GM19328 (cell line): ENCODE results near the gene SOX12.

Experiments
- ATAC-seq: cut with Tn5 transposase; IDR thresholded peaks from one replicate; pipeline ENCODE4 v1.9.1; 2021; ENCODE audit warnings: mild to moderate bottlenecking, moderate library complexity; ENCODE audit not compliant: unreplicated experiment

The SOX12 gene

GRCh38 chr20:325045-325888, at the start of gene SOX12:
TSS of gene SOX12 (plus strand) at chr20:325552. CDS start at chr20:325925, 373 bp downstream.
- peak; percentile 67 for ATAC-seq

DNA sequence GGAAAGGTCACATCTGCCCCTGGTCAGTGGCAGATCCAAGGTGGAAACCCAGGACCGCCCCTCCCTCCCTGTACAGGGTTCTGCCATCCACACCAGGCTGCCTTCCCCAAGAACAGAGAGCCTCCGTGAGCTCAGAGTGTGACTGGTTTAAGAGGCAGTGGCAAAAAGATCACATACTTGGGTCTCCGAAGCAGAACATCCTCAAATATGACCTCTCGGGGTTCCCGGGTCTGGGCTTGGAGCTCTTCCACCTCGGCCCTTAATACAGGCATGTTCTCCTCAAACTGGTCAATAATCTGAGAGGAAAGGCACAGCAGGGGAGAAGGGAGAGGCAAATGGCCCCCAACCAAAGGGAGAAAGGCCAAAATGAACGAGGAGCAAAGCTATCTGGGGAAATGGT, 49.6 kb upstream of the SOX12 start:
- ATAC-seq: no peak

DNA sequence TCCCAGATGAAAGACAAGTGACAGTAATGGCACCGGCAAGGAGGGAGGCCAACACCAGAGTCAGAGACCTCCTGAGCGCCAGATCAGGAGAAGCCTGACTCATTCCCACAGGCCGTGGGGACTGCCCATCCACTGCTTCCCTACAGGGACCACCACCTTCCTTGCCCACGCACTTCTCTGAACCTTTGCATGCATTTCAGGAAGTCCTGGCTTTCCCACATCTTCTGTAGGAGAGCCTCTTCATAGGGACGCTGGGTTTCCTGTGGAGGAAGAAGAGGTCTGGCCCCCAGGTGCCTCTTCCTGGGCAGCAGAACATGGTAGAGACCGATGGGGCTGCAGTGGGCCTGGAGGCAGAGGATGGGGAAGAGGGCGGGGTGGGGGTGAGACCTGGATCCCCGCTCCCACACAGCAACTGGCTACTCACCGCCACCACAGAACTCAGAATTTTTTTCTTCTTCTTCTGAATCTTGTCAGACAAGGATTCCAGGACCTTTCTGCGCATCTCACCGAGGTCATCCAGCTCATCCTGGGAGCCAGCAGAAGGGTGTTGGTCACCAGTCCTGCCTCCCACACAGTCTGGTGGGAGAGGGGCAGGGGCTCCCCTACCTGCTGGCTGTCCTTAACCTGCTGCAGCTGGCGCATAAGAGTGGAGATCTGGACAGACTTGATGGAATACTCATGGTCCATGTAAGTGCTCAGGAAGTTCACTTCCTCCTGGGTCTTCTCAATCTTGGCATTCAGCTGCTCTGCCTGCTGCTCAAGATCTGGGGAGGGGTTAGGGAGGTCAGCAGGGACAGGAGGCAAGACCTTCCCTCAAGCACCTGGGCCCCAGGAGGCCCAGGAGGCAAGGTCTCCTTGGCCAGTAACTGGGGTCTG, 48.5 kb upstream of the SOX12 start:
- ATAC-seq: no peak

- ATAC-seq: no peak
These were observed 47.9 kb upstream of the SOX12 start for GRCh38 chr20:277496-277781.

DNA sequence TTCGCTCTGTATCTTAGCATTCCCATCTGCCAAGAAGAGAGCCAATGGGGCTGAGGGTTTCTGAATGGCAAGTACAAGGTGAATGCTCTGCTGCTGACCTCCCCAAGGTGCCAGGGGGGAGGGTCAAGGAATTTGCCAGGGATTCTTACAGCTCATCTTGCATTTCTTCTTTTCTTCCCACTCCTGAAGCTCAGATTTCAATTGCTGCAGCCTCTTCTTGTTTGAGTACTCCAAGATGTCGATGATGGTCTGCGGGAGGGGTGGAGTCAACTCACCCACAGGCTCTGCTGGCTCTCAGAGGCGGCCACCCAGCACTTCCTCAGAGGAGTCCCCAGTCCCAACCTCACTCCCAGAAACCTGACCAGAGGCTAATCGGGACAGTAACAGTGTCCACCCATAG, 47.2 kb upstream of the SOX12 start:
- ATAC-seq: no peak

- no peak for ATAC-seq
These were observed 46.5 kb upstream of the SOX12 start for GRCh38 chr20:278607-279571.

DNA sequence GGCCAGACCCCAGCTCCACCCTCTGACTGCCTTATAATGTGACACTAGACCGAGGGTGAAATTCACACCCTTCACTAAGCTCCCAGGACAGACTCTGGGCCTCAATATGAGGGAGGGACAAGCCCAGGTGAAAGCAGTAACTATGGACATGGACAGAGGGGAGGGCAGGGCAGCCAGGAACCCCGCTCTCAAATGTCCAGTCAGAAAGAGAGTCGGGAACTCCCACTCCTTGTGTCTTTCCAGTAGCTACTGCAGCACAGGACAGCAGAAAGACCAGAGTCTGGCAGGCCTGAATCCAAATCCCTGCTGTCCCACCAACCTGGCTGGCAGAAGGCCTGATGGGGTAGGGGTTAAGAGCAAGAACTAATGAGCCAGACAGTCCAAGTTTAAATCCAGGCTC, 41.2 kb upstream of the SOX12 start:
- no peak for ATAC-seq

DNA sequence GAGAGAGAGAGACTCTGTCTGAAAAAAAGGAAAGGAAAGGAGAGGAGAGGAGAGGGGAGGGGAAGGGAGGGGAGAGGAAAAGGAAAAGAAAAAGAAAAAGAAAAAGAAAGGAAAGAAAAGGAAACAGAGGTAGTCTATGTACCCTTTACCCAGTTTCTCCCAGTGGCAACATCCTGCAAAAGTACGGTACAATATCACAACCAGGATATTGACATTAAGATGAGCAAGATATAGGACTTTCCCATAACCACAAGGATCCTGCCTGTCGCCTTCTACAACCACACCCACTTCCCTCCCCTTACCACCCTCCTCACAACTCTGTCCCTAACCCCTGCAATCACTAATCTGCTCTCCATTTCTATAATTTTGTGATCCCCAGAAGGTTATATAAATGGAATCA, 38.8 kb upstream of the SOX12 start:
- no peak for ATAC-seq

GRCh38 chr20:288956-289692, 36.2 kb upstream of the SOX12 start:
- no peak for ATAC-seq

DNA sequence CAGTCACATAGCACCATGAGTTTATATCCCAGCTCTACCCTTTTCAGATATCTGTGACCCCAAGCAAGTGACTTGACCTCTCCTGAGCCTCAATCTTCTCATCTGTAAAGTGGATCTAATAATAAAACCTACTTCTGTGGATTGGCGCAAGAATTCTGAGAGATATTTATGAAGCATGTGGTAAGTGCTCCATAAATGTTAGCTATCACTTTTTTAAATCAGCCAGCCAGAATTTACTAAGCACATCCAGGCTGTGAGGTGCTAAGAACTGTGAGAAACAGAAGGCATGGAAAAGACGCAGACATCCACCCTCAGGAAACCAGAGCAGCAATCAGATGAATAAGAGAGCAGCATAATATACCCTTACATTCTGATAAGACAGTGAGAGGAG, 35.7 kb upstream of the SOX12 start:
- ATAC-seq: peak; percentile 9

DNA sequence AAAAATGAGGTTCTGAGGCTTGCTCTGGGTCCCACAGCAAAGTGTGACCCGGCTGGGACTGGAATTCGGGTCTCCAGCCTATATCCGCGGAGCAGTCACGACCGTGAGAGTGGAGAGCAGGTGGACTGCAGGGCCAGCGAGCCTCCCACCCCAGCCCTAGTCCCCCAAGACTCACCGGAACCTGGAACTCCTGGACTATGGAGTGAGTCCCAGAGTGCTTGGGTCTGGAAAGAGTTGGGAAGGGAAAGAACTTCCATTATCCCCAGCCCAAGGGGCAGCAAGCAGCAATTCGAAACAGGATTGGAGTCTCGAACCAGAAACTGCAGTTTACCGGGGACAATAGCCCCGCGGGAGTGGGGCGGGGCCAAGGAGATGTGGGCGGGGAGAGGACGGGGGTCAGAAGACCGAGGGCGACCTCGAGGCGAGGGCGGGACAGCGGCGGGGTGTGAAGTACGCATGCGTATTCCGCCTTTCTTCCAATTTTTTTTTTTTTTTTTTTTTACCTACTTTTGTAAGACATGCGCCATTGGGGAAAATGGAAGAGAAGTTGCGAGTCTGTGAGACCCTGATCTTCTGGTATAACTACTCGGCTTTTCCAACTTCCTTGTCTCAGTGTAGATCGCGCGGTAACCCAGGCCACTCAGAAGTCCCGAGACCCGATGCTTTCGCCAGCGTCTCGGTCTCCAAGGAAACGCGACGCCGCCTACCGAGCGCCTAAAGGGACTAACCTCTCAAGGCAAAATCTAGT, 35.1 kb upstream of the SOX12 start, which contains the start of gene C20orf96:
Gene C20orf96 (minus strand): TSS at position 667 of the 748 bp plus-strand sequence. CDS start 140 bp downstream, at position 527.
- peak; percentile 83 for ATAC-seq

GRCh38 chr20:294602-295001, 30.8 kb upstream of the SOX12 start:
- ATAC-seq: no peak

GRCh38 chr20:295804-296203, 29.5 kb upstream of the SOX12 start:
- no peak for ATAC-seq

DNA sequence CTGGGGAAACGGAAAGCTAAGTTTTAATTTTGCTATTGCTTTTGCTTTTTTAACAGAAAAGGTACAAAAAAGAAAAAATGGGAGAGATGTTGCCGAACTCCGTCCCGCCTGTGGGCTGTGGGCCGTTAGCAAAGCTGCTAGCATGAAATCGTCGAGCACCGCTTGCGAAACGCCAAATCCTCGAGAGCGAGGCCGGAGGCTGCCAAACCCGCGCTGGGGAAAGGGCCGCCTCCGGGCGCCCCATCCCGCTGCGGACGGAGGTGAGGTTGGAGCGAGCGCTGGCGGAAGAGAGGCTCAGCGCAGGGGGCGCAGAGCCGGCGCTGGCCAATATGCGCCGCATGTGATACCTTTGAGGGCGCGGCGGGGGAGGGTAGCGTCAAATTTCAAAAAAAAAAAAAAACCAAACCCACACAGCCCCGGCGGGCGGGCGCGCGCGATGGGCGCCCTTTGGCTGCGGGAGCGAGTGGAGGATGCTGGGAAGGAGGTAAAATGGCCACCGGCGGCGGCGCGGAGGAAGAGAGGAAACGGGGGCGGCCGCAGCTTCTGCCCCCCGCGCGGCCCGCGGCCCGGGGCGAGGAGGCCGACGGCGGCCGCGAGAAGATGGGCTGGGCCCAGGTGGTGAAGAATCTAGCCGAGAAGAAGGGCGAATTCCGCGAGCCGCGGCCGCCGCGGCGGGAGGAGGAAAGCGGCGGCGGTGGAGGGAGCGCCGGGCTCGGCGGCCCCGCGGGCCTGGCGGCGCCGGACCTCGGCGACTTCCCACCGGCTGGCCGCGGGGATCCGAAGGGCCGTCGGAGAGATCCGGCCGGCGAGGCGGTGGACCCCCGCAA, 28.0 kb upstream of the SOX12 start, which contains the start of gene ZCCHC3:
Gene ZCCHC3 (plus strand): TSS at position 473 of the 827 bp plus-strand sequence. CDS start 17 bp downstream, at position 490.
- peak; percentile 67 for ATAC-seq

DNA sequence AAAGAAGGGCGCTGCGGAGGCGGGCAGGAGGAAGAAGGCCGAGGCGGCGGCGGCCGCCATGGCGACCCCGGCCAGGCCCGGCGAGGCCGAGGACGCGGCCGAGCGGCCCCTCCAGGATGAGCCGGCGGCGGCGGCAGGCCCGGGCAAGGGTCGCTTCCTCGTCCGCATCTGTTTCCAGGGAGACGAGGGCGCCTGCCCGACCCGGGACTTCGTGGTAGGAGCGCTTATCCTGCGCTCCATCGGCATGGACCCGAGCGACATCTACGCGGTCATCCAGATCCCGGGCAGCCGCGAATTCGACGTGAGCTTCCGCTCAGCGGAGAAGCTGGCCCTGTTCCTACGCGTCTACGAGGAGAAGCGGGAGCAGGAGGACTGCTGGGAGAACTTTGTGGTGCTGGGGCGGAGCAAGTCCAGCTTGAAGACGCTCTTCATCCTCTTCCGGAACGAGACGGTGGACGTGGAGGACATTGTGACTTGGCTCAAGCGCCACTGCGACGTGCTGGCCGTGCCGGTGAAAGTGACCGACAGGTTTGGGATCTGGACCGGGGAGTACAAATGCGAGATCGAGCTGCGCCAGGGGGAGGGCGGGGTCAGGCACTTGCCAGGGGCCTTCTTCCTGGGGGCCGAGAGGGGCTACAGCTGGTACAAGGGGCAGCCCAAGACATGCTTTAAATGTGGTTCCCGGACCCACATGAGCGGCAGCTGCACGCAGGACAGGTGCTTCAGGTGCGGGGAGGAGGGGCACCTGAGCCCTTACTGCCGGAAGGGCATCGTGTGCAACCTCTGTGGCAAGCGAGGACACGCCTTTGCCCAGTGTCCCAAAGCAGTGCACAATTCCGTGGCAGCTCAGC, 27.2 kb upstream of the SOX12 start:
- peak; percentile 25 for ATAC-seq

GRCh38 chr20:298776-299391, 26.5 kb upstream of the SOX12 start:
- ATAC-seq: no peak

GRCh38 chr20:300345-300990, 24.9 kb upstream of the SOX12 start:
- no peak for ATAC-seq
